DND-41 (cell line): ENCODE measurements around the gene EIPR1.

Source experiments
- ATAC-seq: fragments of 200-7000 bp; cut with Tn5 transposase; 3 replicates; pipeline ENCODE4 v1.9.1; 2021; ENCODE audit warnings: low read depth; ENCODE audit not compliant: insufficient read depth
- DNase-seq: peaks from one replicate; pipeline ENCODE4 v3.0.0-alpha.2; 2020
- H2AFZ ChIP-seq: 2 replicates; pipeline ENCODE4 v1.6.0; 2012; ENCODE audit warnings: low read depth, low read length
- H3K27ac ChIP-seq: 2 replicates; pipeline ENCODE4 v1.5.1; 2012; ENCODE audit warnings: low read length, inconsistent platforms
- H3K27me3 ChIP-seq: fragments of 200-600 bp; sonication (generic); 2 replicates; pipeline ENCODE4 v1.6.0; 2012; ENCODE audit warnings: low read length, mild to moderate bottlenecking, inconsistent platforms; ENCODE audit not compliant: insufficient read depth, poor library complexity
- H3K36me3 ChIP-seq: 2 replicates; pipeline ENCODE4 v1.5.1; 2012; ENCODE audit warnings: low read length, inconsistent platforms; ENCODE audit not compliant: insufficient read depth
- H3K4me1 ChIP-seq: 2 replicates; pipeline ENCODE4 v1.5.1; 2012; ENCODE audit warnings: mild to moderate bottlenecking, low read length; ENCODE audit not compliant: insufficient read depth
- H3K4me2 ChIP-seq: 2 replicates; pipeline ENCODE4 v1.6.0; 2012; ENCODE audit warnings: mild to moderate bottlenecking, moderate library complexity, low read length, inconsistent platforms; ENCODE audit not compliant: insufficient read depth
- H3K4me3 ChIP-seq, 2 experiments: fragments of 200-600 bp in 1 of 2; shearing (Covaris generic) in 1 of 2; 2 replicates each; pipeline ENCODE4 v1.5.1; 2012 to 2016; ENCODE audit warnings: inconsistent platforms in 2 of 2, low read length in 2 of 2, mild to moderate bottlenecking in 2 of 2, low read depth in 1 of 2, moderate library complexity in 1 of 2
- H3K79me2 ChIP-seq: 2 replicates; pipeline ENCODE4 v1.6.0; 2012; ENCODE audit warnings: low read length, inconsistent platforms; ENCODE audit not compliant: insufficient read depth
- H3K9ac ChIP-seq: 2 replicates; pipeline ENCODE4 v1.6.0; 2012; ENCODE audit warnings: low read depth, mild to moderate bottlenecking, inconsistent platforms, low read length, moderate library complexity
- H3K9me3 ChIP-seq: 2 replicates; pipeline ENCODE4 v1.5.1; 2012; ENCODE audit warnings: low read length, moderate library complexity, mild to moderate bottlenecking, inconsistent platforms; ENCODE audit not compliant: insufficient read depth, severe bottlenecking
- H4K20me1 ChIP-seq: 2 replicates; pipeline ENCODE4 v1.6.0; 2012; ENCODE audit warnings: low read length; ENCODE audit not compliant: insufficient read depth
- CTCF ChIP-seq: IDR thresholded peaks from 2 replicates; pipeline ENCODE4 v1.5.1; 2012; ENCODE audit warnings: borderline replicate concordance, low read length, moderate library complexity, mild to moderate bottlenecking; ENCODE audit not compliant: poor library complexity, severe bottlenecking; ENCODE audit errors: extremely low read depth
- EZH2 ChIP-seq: IDR thresholded peaks from 3 replicates; pipeline ENCODE4 v1.6.1; 2012; ENCODE audit warnings: borderline replicate concordance, low read depth, mild to moderate bottlenecking, moderate library complexity, low read length, inconsistent platforms; ENCODE audit not compliant: severe bottlenecking

EIPR1 gene

GRCh38 chr2:3377612-3378432, at the start of gene EIPR1:
TSS of gene EIPR1 (minus strand) at chr2:3377818. CDS start at chr2:3377689, 129 bp downstream.
- Histone ChIP-seq H3K27me3 (no peaks in the 10 kb centered on the region), H3K36me3 (peaks cover 12% of the 10 kb centered on the region), H3K9me3 (peaks cover 9% of the 10 kb centered on the region), H2AFZ (peak within 1 kb of the TSS; percentile 12; the same call in 1 of the 2 replicates), H3K79me2 (peaks cover 23% of the 10 kb centered on the region), H3K4me1 (peaks cover 23% of the 10 kb centered on the region), H4K20me1 (no peaks in the 10 kb centered on the region), H3K27ac (no peak within 1 kb of the TSS), H3K4me2 (no peak within 1 kb of the TSS), H3K9ac (no peak within 1 kb of the TSS), H3K4me3 (no peak within 1 kb of the TSS)
- TF ChIP-seq EZH2 (no peak), CTCF (no peak)
- no peak for ATAC-seq
- no peak for DNase-seq

GRCh38 chr2:3427272-3427671, 49.7 kb upstream of the EIPR1 start:
- DNase-seq = no peak
- Histone ChIP-seq H4K20me1 (0 out of 2 replicates have a peak, but pooled peaks cover 5% of the 10 kb centered on the region), H3K36me3 (peaks cover 70% of the 10 kb centered on the region), H3K9me3 (no peaks in the 10 kb centered on the region), H3K9ac (no peak overlapping the region), H3K4me3 (no peak overlapping the region), H2AFZ (no peak overlapping the region), H3K27ac (no peak overlapping the region), H3K4me2 (no peak overlapping the region), H3K4me1 (no peaks in the 10 kb centered on the region), H3K79me2 (no peaks in the 10 kb centered on the region), H3K27me3 (no peaks in the 10 kb centered on the region)
- TF ChIP-seq EZH2 (no peak), CTCF (no peak)
- ATAC-seq = no peak

- H3K9ac ChIP-seq = no peak overlapping the region
- no peak overlapping the region for H3K4me3 ChIP-seq
- TF ChIP-seq EZH2 (no peak), CTCF (no peak)
- H4K20me1 ChIP-seq = peaks cover 8% of the 10 kb centered on the region
- no peak for ATAC-seq
- no peaks in the 10 kb centered on the region for H3K9me3 ChIP-seq
- H3K27me3 ChIP-seq = no peaks in the 10 kb centered on the region
- H3K36me3 ChIP-seq = peaks cover 76% of the 10 kb centered on the region
- no peak for DNase-seq
- no peak overlapping the region for H2AFZ ChIP-seq
- H3K27ac ChIP-seq = no peak overlapping the region
- H3K4me1 ChIP-seq = no peaks in the 10 kb centered on the region
- H3K4me2 ChIP-seq = no peak overlapping the region
- H3K79me2 ChIP-seq = no peaks in the 10 kb centered on the region
These were observed 49.0 kb upstream of the EIPR1 start for GRCh38 chr2:3426615-3427014.
